OCI-LY1 (cell line): Measurements from ENCODE around the gene MED29.

Experiments used
- H2AFZ ChIP-seq: fragments of 200-600 bp; sonication (generic), shearing (Covaris generic); 2 replicates; pipeline ENCODE4 v1.6.0; 2014; ENCODE audit warnings: antibody characterized with exemption, mild to moderate bottlenecking, low read length
- H3F3A ChIP-seq: fragments of 200-600 bp; sonication (generic), shearing (Covaris generic); 2 replicates; pipeline ENCODE4 v1.6.0; 2014; ENCODE audit warnings: mild to moderate bottlenecking, antibody characterized with exemption, low read length, moderate library complexity; ENCODE audit not compliant: insufficient read depth
- H3K27ac ChIP-seq: fragments of 200-600 bp; sonication (generic); 2 replicates; pipeline ENCODE4 v1.5.1; 2014; ENCODE audit warnings: low read length, mixed run types, mild to moderate bottlenecking, low read depth; ENCODE audit not compliant: poor library complexity, severe bottlenecking
- H3K27me3 ChIP-seq: fragments of 200-600 bp; sonication (generic); 2 replicates; pipeline ENCODE4 v1.6.0; 2014; ENCODE audit warnings: antibody characterized with exemption, mild to moderate bottlenecking, low read length, moderate library complexity; ENCODE audit not compliant: insufficient read depth
- H3K36me3 ChIP-seq: fragments of 200-600 bp; sonication (generic); 2 replicates; pipeline ENCODE4 v1.6.1; 2014; ENCODE audit warnings: mild to moderate bottlenecking, antibody characterized with exemption, low read length, moderate library complexity, mixed read lengths; ENCODE audit not compliant: insufficient read depth
- H3K4me1 ChIP-seq: fragments of 200-600 bp; sonication (generic); 2 replicates; pipeline ENCODE4 v1.5.1; 2014; ENCODE audit warnings: mild to moderate bottlenecking, low read length, moderate library complexity; ENCODE audit not compliant: insufficient read depth, severe bottlenecking
- H3K4me2 ChIP-seq: fragments of 200-600 bp; sonication (generic), shearing (Covaris generic); 2 replicates; pipeline ENCODE4 v1.6.1; 2014; ENCODE audit warnings: low read length
- H3K4me3 ChIP-seq: fragments of 200-600 bp; sonication (generic); 2 replicates; pipeline ENCODE4 v1.5.1; 2014; ENCODE audit warnings: low read length, low read depth, mild to moderate bottlenecking, mixed read lengths; ENCODE audit not compliant: poor library complexity, severe bottlenecking
- H3K79me2 ChIP-seq: fragments of 200-600 bp; shearing (Covaris generic); 2 replicates; pipeline ENCODE4 v1.6.1; 2016; ENCODE audit warnings: mixed run types, low read length, mixed read lengths; ENCODE audit not compliant: insufficient read depth
- H3K9ac ChIP-seq: fragments of 200-600 bp; sonication (generic), shearing (Covaris generic); 2 replicates; pipeline ENCODE4 v1.6.1; 2014; ENCODE audit warnings: mild to moderate bottlenecking, low read length, mixed read lengths
- H3K9me2 ChIP-seq: fragments of 200-600 bp; sonication (generic), shearing (Covaris generic); 2 replicates; pipeline ENCODE4 v1.6.1; 2014; ENCODE audit warnings: low read depth, mild to moderate bottlenecking, low read length, mixed read lengths
- H3K9me3 ChIP-seq: fragments of 200-600 bp; shearing (Covaris generic); 2 replicates; pipeline ENCODE4 v1.6.1; 2014; ENCODE audit warnings: low read length, mixed read lengths
- H4K20me1 ChIP-seq: fragments of 200-600 bp; sonication (generic), shearing (Covaris generic); 2 replicates; pipeline ENCODE4 v1.6.0; 2016; ENCODE audit warnings: mild to moderate bottlenecking, low read length; ENCODE audit not compliant: insufficient read depth
- CTCF ChIP-seq: fragments of 200-600 bp; sonication (generic), shearing (Covaris generic); IDR thresholded peaks from 2 replicates; pipeline ENCODE4 v1.5.1; 2017; ENCODE audit warnings: mild to moderate bottlenecking, antibody characterized with exemption, low read length, moderate library complexity, mixed read lengths
- EZH2 ChIP-seq: fragments of 200-600 bp; sonication (generic), shearing (Covaris generic); IDR thresholded peaks from 2 replicates; pipeline ENCODE4 v1.8.0; 2017; ENCODE audit warnings: borderline replicate concordance, mixed run types, mild to moderate bottlenecking, antibody characterized with exemption, low read length, moderate library complexity, mixed read lengths

The MED29 gene

GRCh38 chr19:39386557-39386956 lies 4.6 kb upstream of the MED29 start:
- H3K4me3 ChIP-seq, result no peak overlapping the region
- no peaks in the 10 kb centered on the region for H3F3A ChIP-seq
- TF ChIP-seq CTCF, result no peak
- no peak for TF ChIP-seq EZH2
- no peak overlapping the region for H3K4me2 ChIP-seq
- no peaks in the 10 kb centered on the region for H3K27me3 ChIP-seq
- no peaks in the 10 kb centered on the region for H3K9me2 ChIP-seq
- H3K9ac ChIP-seq, result no peak overlapping the region
- no peaks in the 10 kb centered on the region for H3K79me2 ChIP-seq
- H3K4me1 ChIP-seq, result peaks cover 8% of the 10 kb centered on the region
- no peaks in the 10 kb centered on the region for H3K9me3 ChIP-seq
- no peak overlapping the region for H2AFZ ChIP-seq
- H3K36me3 ChIP-seq, result peaks cover 64% of the 10 kb centered on the region
- H3K27ac ChIP-seq, result no peak overlapping the region
- no peaks in the 10 kb centered on the region for H4K20me1 ChIP-seq

DNA sequence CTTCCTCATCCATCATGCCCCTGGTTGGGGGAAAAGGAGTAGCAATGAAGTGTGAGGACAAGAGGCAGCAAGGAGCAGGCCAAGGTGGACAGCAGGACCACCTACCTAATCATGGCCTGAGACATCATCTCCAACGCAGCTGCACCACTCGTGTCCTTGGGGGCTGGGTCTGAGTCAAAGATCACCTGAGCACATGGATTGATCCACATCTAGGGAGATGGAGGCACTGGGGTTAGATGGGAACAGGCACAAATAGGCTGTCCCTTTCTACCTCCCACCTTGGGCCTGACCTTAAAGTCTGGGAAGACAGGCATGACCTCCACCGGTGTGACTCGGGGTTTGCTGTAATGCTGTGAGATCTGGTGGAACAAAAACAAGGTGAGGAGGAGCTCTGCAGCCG lies 2.5 kb upstream of the MED29 start:
- Histone ChIP-seq H2AFZ (no peak overlapping the region), H3K27me3 (no peaks in the 10 kb centered on the region), H3K36me3 (peaks cover 58% of the 10 kb centered on the region), H4K20me1 (no peaks in the 10 kb centered on the region), H3F3A (no peaks in the 10 kb centered on the region), H3K9me2 (no peaks in the 10 kb centered on the region), H3K9ac (no peak overlapping the region), H3K4me1 (peaks cover 16% of the 10 kb centered on the region), H3K4me2 (no peak overlapping the region), H3K79me2 (no peaks in the 10 kb centered on the region), H3K27ac (no peak overlapping the region), H3K9me3 (no peaks in the 10 kb centered on the region), H3K4me3 (no peak overlapping the region)
- no peak for TF ChIP-seq CTCF
- no peak for TF ChIP-seq EZH2

DNA sequence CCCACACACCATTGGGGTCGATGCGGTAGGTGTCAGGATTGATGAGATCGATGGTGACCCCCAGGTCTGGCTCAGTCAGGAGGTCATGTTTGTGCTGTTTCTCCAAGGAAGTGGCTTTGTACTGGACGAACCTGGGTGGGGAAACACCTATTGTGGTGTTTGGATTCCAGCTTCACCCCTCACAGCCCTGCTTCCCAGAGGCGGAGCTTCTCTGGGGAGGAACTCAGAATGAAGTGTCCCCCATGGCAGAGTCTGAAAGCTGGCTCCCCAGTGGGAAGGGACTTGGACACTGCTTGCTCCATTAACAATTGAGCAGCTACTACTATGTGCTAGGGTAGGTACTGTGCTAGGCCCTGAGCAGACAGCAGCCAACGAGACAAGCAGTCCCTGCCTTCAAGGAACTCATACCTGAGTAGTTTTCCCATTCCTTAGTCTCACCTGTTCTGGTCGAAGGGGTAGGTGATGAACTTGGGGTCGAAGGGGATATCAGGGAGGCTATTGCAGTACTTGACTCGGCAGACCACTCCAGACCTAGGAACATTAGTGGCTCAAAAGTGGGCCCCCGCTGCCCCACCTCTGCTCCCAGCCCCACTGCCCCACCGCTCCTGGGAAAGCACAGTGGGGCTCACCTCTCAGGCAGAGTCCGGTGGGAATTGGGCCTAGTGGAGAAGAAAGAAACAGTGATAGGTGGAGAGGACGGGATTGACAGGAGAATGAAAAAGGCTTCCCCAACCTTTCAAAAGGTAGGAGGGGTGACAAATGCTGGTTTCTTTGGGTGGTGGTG lies 1.4 kb upstream of the MED29 start:
- Histone ChIP-seq H3K4me3 (peak overlapping the region; percentile 82), H3K9ac (peak overlapping the region; percentile 88), H3K9me3 (no peaks in the 10 kb centered on the region), H3F3A (no peaks in the 10 kb centered on the region), H3K79me2 (no peaks in the 10 kb centered on the region), H3K27me3 (no peaks in the 10 kb centered on the region), H3K36me3 (peaks cover 56% of the 10 kb centered on the region), H3K9me2 (no peaks in the 10 kb centered on the region), H3K4me1 (peaks cover 16% of the 10 kb centered on the region), H3K27ac (no peak overlapping the region), H3K4me2 (peak overlapping the region; percentile 73), H4K20me1 (no peaks in the 10 kb centered on the region), H2AFZ (no peak overlapping the region)
- TF ChIP-seq EZH2, result no peak
- no peak for TF ChIP-seq CTCF
